GM10248 (cell line): ENCODE data around the gene CDYL.
A peak's percentile ranks its signal among the peaks of the same experiment; 100 is the strongest.

Experiments used
- CTCF ChIA-PET: fragments of 300-600 bp; sonication (Branson Sonifier 250); formaldehyde crosslinking; extraction: SDS; loops from one replicate; lab custom pipeline; 2021; ENCODE audit warnings: antibody characterized with exemption; lab: Yijun Ruan, JAX
- POLR2A ChIA-PET: fragments of 350-650 bp; sonication (Branson Sonifier 250); formaldehyde crosslinking; extraction: SDS; loops from one replicate; lab custom pipeline; 2020; ENCODE audit warnings: antibody characterized with exemption; lab: Yijun Ruan, JAX
- DNase-seq: peaks from one replicate; pipeline ENCODE4 v3.0.0; 2012; ENCODE audit errors: extremely low spot score
- TF ChIP-seq, protein P1 (sequence below): IDR thresholded peaks from 2 replicates; pipeline ENCODE4 v1.5.1; 2012; ENCODE audit warnings: mild to moderate bottlenecking, low read depth; ENCODE audit errors: extremely low read depth, missing control alignments, control extremely low read depth

Gene CDYL

GRCh38 chr6:4808396-4808795 is 32.2 kb downstream of the CDYL start:
- DNase-seq = no peak
- CTCF ChIA-PET = interaction anchor here (1.4 to 1.7 kb wide), 3 partner anchors 8 to 19 kb away, joined by 3 to 8 read pairs (median 7); no protein-coding TSS in a partner anchor
- TF ChIP-seq, protein P1, sequence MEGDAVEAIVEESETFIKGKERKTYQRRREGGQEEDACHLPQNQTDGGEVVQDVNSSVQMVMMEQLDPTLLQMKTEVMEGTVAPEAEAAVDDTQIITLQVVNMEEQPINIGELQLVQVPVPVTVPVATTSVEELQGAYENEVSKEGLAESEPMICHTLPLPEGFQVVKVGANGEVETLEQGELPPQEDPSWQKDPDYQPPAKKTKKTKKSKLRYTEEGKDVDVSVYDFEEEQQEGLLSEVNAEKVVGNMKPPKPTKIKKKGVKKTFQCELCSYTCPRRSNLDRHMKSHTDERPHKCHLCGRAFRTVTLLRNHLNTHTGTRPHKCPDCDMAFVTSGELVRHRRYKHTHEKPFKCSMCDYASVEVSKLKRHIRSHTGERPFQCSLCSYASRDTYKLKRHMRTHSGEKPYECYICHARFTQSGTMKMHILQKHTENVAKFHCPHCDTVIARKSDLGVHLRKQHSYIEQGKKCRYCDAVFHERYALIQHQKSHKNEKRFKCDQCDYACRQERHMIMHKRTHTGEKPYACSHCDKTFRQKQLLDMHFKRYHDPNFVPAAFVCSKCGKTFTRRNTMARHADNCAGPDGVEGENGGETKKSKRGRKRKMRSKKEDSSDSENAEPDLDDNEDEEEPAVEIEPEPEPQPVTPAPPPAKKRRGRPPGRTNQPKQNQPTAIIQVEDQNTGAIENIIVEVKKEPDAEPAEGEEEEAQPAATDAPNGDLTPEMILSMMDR = no peak
- POLR2A ChIA-PET = no interaction called here

- no peak for DNase-seq
- POLR2A ChIA-PET = no interaction called here
- CTCF ChIA-PET = interaction anchor here (0.7 to 2.7 kb wide), 8 partner anchors 8 to 96 kb away, joined by 3 to 17 read pairs (median 3); no protein-coding TSS in a partner anchor
- TF ChIP-seq, protein P1 = no peak
These were observed 34.1 kb downstream of the CDYL start for GRCh38 chr6:4809999-4810918.

DNA sequence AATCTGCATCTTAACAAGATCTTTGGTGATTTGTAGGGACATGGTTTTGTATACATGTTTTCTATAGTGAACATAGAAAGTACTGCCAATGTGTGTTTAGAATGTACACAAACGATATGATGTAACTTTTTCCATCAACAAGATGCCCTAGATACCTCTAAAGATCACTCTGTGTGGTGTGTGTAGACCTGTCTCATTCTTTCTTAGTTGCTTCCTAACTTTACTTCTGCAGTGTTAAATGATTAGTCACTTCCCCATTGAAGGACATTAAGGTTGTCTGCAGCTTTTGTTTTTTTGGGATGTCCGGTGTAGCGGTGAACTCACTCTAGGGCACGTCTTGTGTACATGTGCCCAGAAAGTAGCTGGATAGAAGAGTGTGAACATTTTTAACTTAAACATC is 35.9 kb downstream of the CDYL start:
- ChIA-PET CTCF (interaction anchor here (1.1 to 2.7 kb wide), 4 partner anchors 10 to 36 kb away, joined by 4 to 17 read pairs (median 5); no protein-coding TSS in a partner anchor), POLR2A (no interaction called here)
- DNase-seq = no peak
- TF ChIP-seq, protein P1 = no peak

GRCh38 chr6:4813055-4813454 is 36.9 kb downstream of the CDYL start:
- DNase-seq = no peak
- ChIA-PET CTCF (interaction anchor here (0.9 to 2.7 kb wide), 3 partner anchors 10 to 35 kb away, joined by 3 to 17 read pairs (median 5); no protein-coding TSS in a partner anchor), POLR2A (no interaction called here)
- TF ChIP-seq, protein P1 = no peak

DNA sequence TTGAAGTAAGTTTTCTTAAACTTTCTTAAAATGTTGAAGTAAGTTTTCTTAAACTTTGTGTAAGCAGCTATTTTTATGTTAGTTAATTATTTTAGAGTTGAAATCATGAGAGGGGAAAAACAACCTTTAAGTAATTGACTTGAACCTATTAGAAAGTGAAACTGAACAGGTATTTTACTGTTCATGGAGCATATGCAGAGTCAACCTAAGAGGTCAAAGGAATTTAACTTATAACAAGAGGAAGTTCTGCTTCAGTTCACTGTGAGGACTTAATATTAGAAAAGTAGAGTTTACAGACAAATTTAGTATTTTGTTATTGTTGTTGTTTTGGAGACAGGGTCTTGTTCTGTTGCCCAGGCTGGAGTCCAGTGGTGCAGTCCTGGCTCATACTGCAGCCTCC is 38.0 kb downstream of the CDYL start:
- POLR2A ChIA-PET = no interaction called here

GRCh38 chr6:4814987-4815386 is 38.8 kb downstream of the CDYL start:
- POLR2A ChIA-PET = no interaction called here
- TF ChIP-seq, protein P1 = no peak
- no peak for DNase-seq
- CTCF ChIA-PET = interaction anchor here (1.0 to 1.4 kb wide), 2 partner anchors 13 to 34 kb away, joined by 3 to 4 read pairs; no protein-coding TSS in a partner anchor

More for the DNA sequence above, 38.0 kb downstream of the CDYL start:
- TF ChIP-seq, protein P1 = no peak
- DNase-seq = peak; percentile 31
- CTCF ChIA-PET = interaction anchor here (1.4 kb wide), 1 partner anchor 12 kb away, joined by 3 read pairs; no protein-coding TSS in a partner anchor
